HG03378 (cell line): ENCODE results near the gene OTULIN.

Source experiments
- ATAC-seq: cut with Tn5 transposase; IDR thresholded peaks from one replicate; pipeline ENCODE4 v1.9.1; 2021; ENCODE audit warnings: mild to moderate bottlenecking, moderate library complexity; ENCODE audit not compliant: unreplicated experiment

OTULIN gene

GRCh38 chr5:14695152-14695551 lies 30.6 kb downstream of the OTULIN start:
- no peak for ATAC-seq

GRCh38 chr5:14696057-14696456 lies 31.5 kb downstream of the OTULIN start:
- ATAC-seq, result no peak

GRCh38 chr5:14696851-14697250 lies 32.3 kb downstream of the OTULIN start:
- ATAC-seq, result no peak

GRCh38 chr5:14698495-14698894 lies 34.0 kb downstream of the OTULIN start:
- no peak for ATAC-seq

GRCh38 chr5:14699159-14699558 lies 34.6 kb downstream of the OTULIN start:
- ATAC-seq, result no peak

GRCh38 chr5:14699807-14700400 lies 35.4 kb downstream of the OTULIN start:
- ATAC-seq, result no peak

- ATAC-seq, result no peak
Measured at GRCh38 chr5:14700478-14701436, 36.2 kb downstream of the OTULIN start.

GRCh38 chr5:14701556-14701955 lies 37.0 kb downstream of the OTULIN start:
- ATAC-seq, result no peak

- ATAC-seq, result no peak
Measured at GRCh38 chr5:14702238-14702839, 37.8 kb downstream of the OTULIN start.

GRCh38 chr5:14705556-14705955 lies 41.0 kb downstream of the OTULIN start:
- no peak for ATAC-seq

- no peak for ATAC-seq
Measured at GRCh38 chr5:14706615-14707021, 42.1 kb downstream of the OTULIN start.

GRCh38 chr5:14707811-14708390 lies 43.4 kb downstream of the OTULIN start:
- no peak for ATAC-seq

- no peak for ATAC-seq
Measured at GRCh38 chr5:14708551-14708950, 44.0 kb downstream of the OTULIN start.

GRCh38 chr5:14710313-14710994 lies 45.9 kb downstream of the OTULIN start:
- ATAC-seq, result no peak

GRCh38 chr5:14712131-14712530 lies 47.6 kb downstream of the OTULIN start:
- no peak for ATAC-seq

- no peak for ATAC-seq
Measured at GRCh38 chr5:14712666-14713065, 48.1 kb downstream of the OTULIN start.

GRCh38 chr5:14713476-14714390 lies 49.2 kb downstream of the OTULIN start:
- ATAC-seq, result no peak

GRCh38 chr5:14714706-14715105 lies 50.2 kb downstream of the OTULIN start:
- ATAC-seq, result no peak

- ATAC-seq, result no peak
Measured at GRCh38 chr5:14715481-14715880, 51.0 kb downstream of the OTULIN start.
